ENCODE data around the gene GFER. TPM values are rescaled to one million over a fixed set of nuclear protein-coding genes. Genes with fewer than 3 reads are reported as not detected.

GFER gene
- total RNA-seq, 1 experiment from 2014 or later, result 58.5 TPM

DNA sequence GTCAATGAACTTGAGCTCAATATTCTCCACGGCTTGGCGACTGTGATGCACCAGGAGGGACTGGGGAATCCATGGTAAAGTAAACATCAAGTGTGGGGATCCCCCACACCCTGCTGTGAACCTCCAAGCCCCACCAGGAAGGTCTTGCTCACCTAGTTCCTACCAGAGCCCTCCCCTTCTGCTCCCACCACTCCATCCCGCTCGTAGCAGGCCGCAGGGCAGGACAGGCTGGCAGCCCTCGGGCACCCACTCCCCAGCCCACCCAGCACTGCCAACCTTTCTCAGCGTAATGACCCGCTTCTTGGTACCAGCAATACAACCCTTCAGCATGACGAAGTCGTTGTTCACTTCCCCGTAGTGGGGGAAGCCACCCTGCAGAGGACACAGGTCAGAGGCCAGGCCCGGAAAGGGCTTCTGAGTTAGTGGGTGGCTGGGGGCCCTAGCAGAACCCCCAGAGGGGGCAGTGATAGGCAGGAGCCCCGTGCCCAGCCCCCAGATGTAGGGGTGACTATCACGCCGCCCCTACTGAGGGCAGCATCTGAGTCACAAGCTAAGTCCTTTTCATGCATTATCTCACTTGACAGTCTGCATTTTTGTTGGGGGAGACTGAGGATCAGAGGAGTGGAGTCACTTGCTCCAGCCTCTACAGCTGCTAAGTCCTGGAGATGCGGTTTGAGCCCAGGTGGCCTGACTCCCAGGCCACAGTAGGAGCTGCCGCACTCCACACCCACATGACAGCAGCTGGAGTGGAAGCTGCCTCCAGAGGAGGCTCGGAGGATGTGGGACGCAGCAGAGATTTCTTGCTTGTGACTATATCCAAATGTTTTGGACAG is 38.2 kb upstream of the GFER start:
- H3K9me3 Mint-ChIP-seq, result no peaks in the 10 kb centered on the region
- peaks cover 16% of the 10 kb centered on the region for H3K27me3 Mint-ChIP-seq (ENCODE audit: low read depth)
- ChIA-PET POLR2A (interaction anchor here (0.8 to 1.9 kb wide), 3 partner anchors 15 to 26 kb away, joined by 3 to 6 read pairs (median 3); partner anchors contain the start of genes RPS2 and TBL3), CTCF (interaction anchor here (0.5 to 2.8 kb wide), 14 partner anchors 13 to 163 kb away, joined by 3 to 13 read pairs (median 4); partner anchors contain the start of genes NUBP2, RPS2, SPSB3 and TBL3)
- no peak overlapping the region for H3K27ac Mint-ChIP-seq
- TF ChIP-seq, protein P1, sequence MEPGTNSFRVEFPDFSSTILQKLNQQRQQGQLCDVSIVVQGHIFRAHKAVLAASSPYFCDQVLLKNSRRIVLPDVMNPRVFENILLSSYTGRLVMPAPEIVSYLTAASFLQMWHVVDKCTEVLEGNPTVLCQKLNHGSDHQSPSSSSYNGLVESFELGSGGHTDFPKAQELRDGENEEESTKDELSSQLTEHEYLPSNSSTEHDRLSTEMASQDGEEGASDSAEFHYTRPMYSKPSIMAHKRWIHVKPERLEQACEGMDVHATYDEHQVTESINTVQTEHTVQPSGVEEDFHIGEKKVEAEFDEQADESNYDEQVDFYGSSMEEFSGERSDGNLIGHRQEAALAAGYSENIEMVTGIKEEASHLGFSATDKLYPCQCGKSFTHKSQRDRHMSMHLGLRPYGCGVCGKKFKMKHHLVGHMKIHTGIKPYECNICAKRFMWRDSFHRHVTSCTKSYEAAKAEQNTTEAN (CRISPR knock-in tag; IDR thresholded peaks at IDR 0.05), result no peak
- TF ChIP-seq, protein P2, sequence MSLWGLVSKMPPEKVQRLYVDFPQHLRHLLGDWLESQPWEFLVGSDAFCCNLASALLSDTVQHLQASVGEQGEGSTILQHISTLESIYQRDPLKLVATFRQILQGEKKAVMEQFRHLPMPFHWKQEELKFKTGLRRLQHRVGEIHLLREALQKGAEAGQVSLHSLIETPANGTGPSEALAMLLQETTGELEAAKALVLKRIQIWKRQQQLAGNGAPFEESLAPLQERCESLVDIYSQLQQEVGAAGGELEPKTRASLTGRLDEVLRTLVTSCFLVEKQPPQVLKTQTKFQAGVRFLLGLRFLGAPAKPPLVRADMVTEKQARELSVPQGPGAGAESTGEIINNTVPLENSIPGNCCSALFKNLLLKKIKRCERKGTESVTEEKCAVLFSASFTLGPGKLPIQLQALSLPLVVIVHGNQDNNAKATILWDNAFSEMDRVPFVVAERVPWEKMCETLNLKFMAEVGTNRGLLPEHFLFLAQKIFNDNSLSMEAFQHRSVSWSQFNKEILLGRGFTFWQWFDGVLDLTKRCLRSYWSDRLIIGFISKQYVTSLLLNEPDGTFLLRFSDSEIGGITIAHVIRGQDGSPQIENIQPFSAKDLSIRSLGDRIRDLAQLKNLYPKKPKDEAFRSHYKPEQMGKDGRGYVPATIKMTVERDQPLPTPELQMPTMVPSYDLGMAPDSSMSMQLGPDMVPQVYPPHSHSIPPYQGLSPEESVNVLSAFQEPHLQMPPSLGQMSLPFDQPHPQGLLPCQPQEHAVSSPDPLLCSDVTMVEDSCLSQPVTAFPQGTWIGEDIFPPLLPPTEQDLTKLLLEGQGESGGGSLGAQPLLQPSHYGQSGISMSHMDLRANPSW (CRISPR knock-in tag; conservative IDR thresholded peaks at IDR 0.05; ENCODE audit: low read depth), result no peak
- TF ChIP-seq, protein P3, sequence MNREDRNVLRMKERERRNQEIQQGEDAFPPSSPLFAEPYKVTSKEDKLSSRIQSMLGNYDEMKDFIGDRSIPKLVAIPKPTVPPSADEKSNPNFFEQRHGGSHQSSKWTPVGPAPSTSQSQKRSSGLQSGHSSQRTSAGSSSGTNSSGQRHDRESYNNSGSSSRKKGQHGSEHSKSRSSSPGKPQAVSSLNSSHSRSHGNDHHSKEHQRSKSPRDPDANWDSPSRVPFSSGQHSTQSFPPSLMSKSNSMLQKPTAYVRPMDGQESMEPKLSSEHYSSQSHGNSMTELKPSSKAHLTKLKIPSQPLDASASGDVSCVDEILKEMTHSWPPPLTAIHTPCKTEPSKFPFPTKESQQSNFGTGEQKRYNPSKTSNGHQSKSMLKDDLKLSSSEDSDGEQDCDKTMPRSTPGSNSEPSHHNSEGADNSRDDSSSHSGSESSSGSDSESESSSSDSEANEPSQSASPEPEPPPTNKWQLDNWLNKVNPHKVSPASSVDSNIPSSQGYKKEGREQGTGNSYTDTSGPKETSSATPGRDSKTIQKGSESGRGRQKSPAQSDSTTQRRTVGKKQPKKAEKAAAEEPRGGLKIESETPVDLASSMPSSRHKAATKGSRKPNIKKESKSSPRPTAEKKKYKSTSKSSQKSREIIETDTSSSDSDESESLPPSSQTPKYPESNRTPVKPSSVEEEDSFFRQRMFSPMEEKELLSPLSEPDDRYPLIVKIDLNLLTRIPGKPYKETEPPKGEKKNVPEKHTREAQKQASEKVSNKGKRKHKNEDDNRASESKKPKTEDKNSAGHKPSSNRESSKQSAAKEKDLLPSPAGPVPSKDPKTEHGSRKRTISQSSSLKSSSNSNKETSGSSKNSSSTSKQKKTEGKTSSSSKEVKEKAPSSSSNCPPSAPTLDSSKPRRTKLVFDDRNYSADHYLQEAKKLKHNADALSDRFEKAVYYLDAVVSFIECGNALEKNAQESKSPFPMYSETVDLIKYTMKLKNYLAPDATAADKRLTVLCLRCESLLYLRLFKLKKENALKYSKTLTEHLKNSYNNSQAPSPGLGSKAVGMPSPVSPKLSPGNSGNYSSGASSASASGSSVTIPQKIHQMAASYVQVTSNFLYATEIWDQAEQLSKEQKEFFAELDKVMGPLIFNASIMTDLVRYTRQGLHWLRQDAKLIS (CRISPR knock-in tag; IDR thresholded peaks at IDR 0.05; ENCODE audit: borderline replicate concordance), result no peak
- TF ChIP-seq IRF2 (CRISPR knock-in tag; IDR thresholded peaks at IDR 0.05; ENCODE audit: borderline replicate concordance, low read depth), result no peak
- TF ChIP-seq ATF1 (CRISPR knock-in tag; IDR thresholded peaks at IDR 0.05), result no peak
- TF ChIP-seq, protein P4, sequence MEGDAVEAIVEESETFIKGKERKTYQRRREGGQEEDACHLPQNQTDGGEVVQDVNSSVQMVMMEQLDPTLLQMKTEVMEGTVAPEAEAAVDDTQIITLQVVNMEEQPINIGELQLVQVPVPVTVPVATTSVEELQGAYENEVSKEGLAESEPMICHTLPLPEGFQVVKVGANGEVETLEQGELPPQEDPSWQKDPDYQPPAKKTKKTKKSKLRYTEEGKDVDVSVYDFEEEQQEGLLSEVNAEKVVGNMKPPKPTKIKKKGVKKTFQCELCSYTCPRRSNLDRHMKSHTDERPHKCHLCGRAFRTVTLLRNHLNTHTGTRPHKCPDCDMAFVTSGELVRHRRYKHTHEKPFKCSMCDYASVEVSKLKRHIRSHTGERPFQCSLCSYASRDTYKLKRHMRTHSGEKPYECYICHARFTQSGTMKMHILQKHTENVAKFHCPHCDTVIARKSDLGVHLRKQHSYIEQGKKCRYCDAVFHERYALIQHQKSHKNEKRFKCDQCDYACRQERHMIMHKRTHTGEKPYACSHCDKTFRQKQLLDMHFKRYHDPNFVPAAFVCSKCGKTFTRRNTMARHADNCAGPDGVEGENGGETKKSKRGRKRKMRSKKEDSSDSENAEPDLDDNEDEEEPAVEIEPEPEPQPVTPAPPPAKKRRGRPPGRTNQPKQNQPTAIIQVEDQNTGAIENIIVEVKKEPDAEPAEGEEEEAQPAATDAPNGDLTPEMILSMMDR (IDR thresholded peaks at IDR 0.05), result no peak
- no peak for TF ChIP-seq SOX15 (CRISPR knock-in tag; IDR thresholded peaks at IDR 0.05)
- TF ChIP-seq, protein P5, sequence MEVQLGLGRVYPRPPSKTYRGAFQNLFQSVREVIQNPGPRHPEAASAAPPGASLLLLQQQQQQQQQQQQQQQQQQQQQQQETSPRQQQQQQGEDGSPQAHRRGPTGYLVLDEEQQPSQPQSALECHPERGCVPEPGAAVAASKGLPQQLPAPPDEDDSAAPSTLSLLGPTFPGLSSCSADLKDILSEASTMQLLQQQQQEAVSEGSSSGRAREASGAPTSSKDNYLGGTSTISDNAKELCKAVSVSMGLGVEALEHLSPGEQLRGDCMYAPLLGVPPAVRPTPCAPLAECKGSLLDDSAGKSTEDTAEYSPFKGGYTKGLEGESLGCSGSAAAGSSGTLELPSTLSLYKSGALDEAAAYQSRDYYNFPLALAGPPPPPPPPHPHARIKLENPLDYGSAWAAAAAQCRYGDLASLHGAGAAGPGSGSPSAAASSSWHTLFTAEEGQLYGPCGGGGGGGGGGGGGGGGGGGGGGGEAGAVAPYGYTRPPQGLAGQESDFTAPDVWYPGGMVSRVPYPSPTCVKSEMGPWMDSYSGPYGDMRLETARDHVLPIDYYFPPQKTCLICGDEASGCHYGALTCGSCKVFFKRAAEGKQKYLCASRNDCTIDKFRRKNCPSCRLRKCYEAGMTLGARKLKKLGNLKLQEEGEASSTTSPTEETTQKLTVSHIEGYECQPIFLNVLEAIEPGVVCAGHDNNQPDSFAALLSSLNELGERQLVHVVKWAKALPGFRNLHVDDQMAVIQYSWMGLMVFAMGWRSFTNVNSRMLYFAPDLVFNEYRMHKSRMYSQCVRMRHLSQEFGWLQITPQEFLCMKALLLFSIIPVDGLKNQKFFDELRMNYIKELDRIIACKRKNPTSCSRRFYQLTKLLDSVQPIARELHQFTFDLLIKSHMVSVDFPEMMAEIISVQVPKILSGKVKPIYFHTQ (CRISPR knock-in tag; IDR thresholded peaks at IDR 0.05), result no peak
- no peak for TF ChIP-seq ZNF219 (CRISPR knock-in tag; IDR thresholded peaks at IDR 0.05; ENCODE audit: borderline replicate concordance)
- TF ChIP-seq, protein P6, sequence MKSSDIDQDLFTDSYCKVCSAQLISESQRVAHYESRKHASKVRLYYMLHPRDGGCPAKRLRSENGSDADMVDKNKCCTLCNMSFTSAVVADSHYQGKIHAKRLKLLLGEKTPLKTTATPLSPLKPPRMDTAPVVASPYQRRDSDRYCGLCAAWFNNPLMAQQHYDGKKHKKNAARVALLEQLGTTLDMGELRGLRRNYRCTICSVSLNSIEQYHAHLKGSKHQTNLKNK (CRISPR knock-in tag; IDR thresholded peaks at IDR 0.05), result no peak
- TF ChIP-seq, protein P7, sequence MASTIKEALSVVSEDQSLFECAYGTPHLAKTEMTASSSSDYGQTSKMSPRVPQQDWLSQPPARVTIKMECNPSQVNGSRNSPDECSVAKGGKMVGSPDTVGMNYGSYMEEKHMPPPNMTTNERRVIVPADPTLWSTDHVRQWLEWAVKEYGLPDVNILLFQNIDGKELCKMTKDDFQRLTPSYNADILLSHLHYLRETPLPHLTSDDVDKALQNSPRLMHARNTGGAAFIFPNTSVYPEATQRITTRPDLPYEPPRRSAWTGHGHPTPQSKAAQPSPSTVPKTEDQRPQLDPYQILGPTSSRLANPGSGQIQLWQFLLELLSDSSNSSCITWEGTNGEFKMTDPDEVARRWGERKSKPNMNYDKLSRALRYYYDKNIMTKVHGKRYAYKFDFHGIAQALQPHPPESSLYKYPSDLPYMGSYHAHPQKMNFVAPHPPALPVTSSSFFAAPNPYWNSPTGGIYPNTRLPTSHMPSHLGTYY (CRISPR knock-in tag; IDR thresholded peaks at IDR 0.05), result no peak
- no peak overlapping the region for H3K4me3 Mint-ChIP-seq
- H3K4me1 Mint-ChIP-seq, result peaks cover 22% of the 10 kb centered on the region
- no peaks in the 10 kb centered on the region for H3K36me3 Mint-ChIP-seq
- DNase-seq (ENCODE audit: low spot score), result no peak
- ATAC-seq, result no peak
